NCI-H1694 (cell line): ENCODE measurements around the gene TTC28.
"Not testable (repeated sequence)": the region's sequence is repeated elsewhere in the genome, so short reads cannot be mapped to it uniquely, and the experiment has no call there.

Source experiments
- DNase-seq: peaks from one replicate; lab custom pipeline; 2025; lab: John Stamatoyannopoulos, UW

TTC28 gene

DNA sequence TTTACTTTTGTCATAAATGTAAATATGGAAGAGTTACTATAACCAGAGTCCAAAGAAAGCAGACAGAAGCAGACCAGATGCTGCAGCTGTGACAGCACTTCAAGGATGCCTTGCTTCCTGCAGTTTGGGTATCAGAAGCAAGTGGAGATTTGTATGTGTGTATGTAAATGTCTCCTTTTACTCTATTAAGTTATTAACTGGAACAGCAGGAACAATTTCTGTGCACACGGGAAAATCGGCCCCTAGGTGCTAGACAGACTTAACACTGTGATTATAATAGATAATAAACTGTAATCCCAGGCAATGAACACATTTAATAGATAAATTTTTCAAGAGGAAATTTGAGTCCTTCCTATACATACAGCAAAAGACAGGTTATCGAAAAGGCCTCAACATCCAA, 582.0 kb downstream of the TTC28 start:
- no peak for DNase-seq

GRCh38 chr22:28096161-28096560, 583.5 kb downstream of the TTC28 start:
- no peak for DNase-seq

DNA sequence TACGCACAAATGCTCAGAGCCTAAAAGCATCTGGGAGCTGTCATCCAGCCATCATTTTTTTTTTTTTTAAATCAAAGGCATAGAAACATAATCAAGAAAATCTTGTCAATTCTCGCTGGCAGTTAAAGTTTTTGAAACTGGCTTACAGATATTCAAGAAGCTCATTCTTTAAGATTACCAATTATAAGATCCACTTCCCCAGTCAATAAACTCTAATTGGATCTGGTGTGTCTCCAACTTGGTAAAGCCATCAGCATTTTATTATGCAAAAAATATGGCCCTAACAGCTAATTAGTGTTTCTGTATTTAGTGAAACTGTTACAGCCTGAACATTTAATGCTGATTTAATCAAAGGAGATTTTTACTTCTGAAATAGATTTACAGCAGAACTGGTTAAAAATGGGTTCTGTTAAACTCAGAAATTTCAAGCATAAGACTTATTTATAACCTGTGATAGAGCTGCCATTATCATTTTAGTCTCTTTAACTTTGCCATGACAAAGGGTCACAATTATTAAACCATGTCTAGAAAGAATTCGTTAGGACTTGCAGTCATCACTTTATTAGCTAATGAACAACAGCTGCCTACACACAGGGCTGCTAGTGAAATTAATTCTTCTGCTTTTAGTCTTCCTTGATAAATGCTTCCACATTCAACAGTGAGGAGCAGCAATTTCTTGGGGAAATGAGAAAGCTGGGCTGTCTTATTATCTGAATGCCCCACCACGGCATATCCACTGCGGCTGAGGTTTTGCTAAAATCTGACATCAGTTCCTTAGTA, 584.1 kb downstream of the TTC28 start:
- DNase-seq = no peak

- no peak for DNase-seq
Measured at GRCh38 chr22:28094771-28095170, 584.9 kb downstream of the TTC28 start.

- no peak for DNase-seq
Measured at GRCh38 chr22:28093711-28094110, 585.9 kb downstream of the TTC28 start.

DNA sequence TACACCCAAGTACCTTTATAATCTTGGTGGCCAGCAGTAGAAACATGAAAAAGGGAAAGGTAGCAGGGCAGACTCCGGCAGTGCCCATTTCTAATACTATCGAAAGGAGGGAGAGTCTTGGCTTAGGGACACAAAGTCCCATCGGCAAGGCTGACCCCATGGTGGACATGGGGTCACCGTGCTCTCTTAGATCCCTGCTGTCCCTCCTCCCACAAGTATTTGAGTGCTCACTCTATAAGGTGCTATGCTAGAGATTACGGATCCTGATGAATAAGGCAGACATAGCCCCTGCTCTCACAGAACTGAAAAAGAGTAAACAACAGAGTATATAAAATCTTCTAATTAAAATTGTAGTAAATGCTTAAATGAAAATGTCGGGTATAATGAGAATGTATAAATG, 588.2 kb downstream of the TTC28 start:
- DNase-seq = no peak

DNA sequence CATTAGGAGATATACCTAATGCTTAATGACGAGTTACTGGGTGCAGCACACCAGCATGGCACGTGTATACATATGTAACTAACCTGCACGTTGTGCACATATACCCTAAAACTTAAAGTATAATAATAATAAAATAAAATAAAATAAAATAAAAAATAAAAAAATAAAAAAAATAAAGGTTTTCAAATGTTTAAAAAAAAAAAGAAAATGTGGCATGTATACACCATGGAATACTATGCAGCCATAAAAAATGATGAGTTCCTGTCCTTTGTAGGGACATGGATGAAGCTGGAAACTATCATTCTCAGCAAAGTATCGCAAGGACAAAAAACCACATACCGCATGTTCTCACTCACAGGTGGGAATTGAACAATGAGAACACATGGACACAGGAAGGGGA, 590.1 kb downstream of the TTC28 start:
- not testable (repeated sequence) for DNase-seq

- DNase-seq = no peak
Measured at GRCh38 chr22:28077166-28077565, 602.5 kb downstream of the TTC28 start.

DNA sequence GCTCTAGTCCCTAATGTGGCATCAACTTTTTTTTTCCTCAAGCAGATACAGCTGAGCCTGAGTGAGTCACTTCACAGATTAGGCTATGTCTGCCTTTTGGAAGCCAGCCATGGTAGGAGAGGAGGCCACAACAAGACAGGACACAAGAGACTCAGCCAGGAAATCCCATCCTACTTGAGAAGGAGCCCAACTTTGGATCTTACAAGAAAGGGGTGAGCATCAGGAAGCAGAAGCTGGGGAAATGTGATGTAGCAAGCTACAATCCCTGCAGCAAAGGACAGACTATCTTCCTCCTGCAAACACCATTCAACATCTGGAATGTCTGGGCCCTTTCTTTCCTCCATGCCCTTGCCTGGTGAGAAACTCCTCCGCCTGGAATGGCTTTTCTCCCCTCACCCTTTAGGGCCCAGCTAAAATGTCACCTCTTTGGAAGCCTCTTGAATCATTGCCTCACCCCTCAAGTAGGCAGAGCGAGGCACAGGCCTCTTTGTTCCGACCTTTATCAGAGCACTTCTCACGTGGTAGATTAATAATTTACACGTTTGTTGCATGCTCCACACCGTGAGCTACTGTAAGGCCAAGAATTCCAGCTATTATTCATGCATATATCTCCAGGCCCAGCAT, 604.2 kb downstream of the TTC28 start:
- DNase-seq = no peak

DNA sequence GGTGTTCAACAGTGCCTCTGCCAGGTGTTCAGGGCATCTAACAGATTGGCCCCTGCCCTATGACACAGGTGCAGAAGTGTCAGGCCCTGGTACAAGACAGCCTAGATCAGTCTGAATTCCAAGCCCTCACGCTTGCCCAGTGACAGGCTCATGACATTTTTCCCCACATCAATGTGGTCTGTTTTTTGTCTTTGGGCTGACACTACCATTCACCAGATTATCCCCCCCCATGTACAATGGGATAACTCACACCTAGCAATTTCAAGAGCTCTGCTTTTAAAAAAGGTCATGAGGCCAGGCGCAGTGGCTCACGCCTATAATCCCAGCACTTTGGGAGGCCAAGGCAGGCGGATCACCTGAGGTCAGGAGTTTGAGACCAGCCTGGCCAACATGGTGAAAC, 605.1 kb downstream of the TTC28 start:
- DNase-seq = no peak

DNA sequence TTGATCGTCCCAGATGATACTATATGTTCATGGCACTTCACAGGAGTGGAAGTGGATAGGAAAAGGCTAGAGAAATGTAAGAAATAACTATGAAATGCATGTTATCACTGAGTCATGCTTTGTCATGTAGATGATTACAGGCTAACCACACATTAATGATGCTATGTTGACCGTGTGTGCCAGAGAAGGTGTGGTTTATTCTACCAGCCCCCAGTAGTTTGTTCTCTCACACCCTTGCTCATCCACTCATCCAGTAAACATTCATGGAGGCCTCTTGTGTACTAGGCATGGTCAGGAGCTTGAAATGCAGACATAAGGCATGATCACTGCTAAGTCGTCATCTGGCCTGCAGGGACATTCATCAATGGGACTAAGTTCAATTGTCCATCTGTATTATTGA, 607.6 kb downstream of the TTC28 start:
- no peak for DNase-seq

DNA sequence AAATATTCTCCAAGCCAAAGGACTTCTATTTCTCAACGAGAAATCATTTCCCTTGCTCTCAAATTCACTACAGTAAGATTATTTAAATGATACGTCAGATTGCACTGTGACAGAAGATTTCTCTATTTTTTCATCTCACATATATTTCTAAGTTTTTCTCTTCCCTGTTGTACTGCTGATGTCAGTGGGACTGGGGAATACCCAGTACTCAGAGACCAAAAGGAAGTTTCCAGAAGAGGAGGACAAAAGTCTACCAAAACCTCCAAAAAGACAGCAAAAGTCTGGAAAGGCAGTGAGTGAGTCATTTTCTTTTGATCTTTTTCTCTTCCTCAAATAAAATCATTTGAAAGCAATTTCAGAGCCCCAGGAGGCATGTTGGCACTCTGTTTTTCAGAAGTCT, 610.8 kb downstream of the TTC28 start:
- DNase-seq = no peak

DNA sequence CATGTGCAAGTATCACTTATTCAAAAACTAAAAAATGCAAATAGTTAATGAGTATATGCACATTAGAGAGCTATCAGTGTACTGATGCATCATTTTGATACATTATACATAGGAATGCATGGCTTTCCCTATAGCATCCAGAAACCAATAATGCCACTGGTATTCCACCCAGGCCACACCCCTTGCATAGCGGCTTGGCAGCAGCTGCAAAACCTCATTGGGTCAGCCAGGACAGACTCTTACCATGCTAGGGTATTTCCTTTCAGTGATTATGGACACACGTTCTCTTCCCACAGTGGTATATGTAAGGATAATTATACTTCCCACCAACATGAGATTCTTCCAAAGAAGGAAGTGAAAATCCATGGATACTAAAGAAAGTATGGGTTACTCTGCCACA, 614.7 kb downstream of the TTC28 start:
- no peak for DNase-seq

GRCh38 chr22:28063656-28064055, 616.0 kb downstream of the TTC28 start:
- DNase-seq = no peak

- DNase-seq = not testable (repeated sequence)
Measured at GRCh38 chr22:28060594-28060993, 619.0 kb downstream of the TTC28 start.

DNA sequence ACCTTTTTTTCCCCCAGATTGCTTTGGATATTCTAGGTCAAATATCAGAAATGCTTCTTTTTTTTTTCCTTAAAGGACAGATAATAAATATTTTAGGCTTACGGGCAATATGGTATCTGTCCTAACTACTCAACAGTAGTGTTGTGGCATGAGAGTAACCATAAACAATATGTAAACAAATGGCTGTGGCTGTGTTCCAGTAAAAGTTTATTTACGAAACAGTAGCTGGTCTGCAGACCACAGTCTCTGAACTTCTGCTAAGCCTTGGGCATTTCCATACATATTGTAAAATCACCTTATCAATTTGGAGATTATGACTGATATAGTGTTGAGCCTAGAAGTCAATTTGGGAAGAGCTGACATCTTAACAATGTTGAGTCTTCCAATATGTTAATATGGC, 621.6 kb downstream of the TTC28 start:
- no peak for DNase-seq

GRCh38 chr22:28054819-28055208, 624.8 kb downstream of the TTC28 start:
- no peak for DNase-seq

DNA sequence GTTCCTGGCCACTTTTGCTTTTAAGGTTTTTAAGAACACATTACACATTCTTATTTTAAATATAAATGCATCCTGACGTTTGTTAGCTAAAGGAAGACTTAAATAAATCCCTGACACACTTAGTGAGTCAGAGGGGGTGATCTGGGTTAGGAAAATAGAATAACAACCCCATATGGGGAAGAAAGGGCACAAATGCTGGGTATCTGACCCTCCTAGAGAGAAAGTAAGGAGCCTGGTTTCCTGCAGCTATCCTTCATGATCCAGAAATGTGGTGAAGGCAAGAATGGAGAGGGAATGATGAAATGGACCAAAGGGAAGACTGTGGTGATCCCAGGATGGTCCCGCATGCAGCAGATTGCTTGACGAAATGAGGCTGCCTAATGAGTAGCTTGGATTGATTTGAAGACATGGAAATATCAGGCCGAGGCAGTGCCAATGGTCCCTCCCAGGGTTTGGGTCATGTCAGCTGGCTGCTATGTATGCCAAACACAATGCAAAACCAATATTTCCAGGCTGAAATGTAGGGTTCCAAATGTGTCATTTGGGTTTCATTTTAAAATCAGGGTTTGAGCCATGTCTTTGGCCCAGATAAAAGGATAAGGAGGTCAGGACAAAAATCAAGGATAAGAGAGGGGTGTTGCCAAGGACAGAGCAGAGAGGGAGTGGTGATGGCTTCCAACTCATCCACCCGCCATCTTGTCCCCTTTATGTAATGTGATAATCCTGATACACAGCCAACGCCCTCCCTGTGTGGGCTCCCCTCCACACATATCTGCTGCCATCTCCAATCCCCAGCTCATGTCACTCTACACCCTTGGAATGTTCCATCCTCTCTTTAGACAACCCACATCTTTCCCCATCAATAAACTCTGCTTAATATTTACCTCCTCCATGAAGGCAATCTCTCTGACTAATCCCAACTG, 625.5 kb downstream of the TTC28 start:
- no peak for DNase-seq

DNA sequence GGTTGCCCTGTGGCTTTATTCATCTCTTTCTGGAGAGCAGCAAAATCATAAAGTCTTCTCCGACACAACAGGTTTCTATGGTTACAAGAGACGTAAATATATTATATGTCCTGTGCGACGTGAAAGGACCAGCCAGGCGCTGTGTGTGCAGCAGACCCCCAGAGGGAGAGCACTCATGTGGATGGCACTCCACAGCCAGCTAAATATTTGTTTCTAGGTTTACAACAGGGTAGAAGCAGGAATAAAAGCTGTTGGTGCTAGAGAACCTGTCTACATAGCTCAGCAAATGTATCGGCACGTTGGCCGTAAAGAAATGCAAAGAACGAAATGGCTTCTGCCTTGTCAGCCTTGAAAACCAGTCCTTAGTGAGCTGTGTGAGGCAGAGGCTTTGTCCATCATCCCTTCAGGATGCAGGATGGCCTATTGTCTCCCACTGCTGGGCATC, 626.8 kb downstream of the TTC28 start:
- DNase-seq = no peak

DNA sequence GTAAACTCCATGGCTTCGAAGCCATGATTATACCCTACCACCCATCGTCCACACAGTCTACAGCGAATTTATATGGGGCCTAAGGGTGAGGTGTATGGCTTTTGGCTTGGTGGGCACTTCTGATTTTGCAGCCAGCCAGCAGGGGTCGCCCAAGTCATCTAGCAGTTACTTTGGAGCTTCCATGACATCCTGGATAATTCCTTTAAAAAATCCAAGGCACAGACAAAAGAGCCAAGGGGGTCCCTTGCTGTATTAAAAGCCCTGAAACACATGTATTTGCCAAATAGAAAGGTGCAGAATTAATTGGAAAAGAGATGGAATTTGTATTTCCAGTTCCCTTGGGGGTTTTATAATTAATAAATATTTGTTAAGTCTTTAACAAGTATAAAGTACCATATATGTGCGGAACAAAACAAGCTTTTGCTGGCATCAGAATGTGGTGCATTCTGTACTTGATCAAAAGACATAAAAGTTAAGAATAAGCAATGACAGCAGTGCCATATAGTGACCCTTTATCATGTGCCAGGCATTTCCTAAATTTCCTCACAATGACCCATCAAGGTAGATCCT, 627.8 kb downstream of the TTC28 start:
- DNase-seq = peak; percentile 35

DNA sequence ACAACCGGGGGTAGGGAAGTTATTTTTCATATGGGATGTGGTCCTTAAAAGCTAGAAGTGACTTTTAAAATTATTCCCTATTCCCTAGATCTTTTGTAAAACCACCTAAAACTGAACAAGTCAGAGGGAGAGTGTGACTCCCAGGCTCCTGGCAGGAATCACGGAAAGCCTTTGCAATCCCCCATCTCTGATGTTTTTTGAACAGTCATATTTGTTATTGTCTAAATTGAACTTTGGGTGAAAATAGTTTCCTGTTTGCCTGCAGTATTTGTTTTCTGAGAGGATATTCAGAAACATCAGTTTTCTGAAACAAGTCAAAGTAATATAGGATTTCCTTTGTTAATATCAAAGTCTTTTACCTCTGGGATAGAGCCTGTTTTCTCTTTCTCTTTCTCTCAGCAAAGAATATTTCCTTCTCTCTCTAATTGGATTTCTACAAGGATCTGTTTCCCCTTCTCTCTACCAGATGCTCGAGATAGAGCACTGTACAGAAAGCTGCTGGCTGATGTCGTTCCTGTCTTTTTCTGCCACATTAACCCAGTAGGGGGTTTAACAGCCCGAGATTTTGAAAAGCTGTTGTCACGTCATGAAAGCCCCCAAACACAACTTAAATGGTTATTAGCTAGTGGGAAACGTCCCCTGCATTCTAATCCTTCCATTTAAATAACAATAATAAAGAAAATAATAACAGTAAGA, 628.4 kb downstream of the TTC28 start:
- DNase-seq = no peak

GRCh38 chr22:28048529-28048928, 631.1 kb downstream of the TTC28 start:
- no peak for DNase-seq
